ENCODE data around the gene TMEM72.

DNA sequence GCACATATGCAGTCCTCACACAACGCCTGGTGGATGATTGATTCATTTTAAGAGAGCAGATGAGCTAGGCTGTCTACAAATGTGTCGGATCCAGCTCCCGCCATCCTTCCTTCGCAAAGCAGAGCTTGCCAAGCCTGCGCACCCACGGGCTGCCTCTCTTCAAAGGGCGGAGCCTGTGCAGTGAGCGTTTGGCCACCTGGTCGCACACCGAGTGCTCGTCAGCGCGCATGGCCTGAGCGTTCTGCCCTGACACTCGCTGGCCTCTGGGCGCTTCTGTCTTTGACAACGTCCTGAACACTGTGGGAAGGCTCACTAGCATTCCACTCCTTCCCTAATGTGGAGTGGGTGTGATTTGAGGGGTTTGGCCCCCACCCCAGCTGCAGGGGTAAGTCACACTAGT is 47.1 kb upstream of the TMEM72 start:
- TF ChIP-seq POLR2A (IDR thresholded peaks at IDR 0.05; ENCODE audit: low read depth, low read length), result no peak
- TF ChIP-seq TAF1 (IDR thresholded peaks at IDR 0.05; ENCODE audit: borderline replicate concordance, low read depth, low read length), result no peak

Data from GM12892 (cell line).